Activated T-helper 2 cell treated with anti-CD3 and anti-CD28 coated beads, Interferon-gamma antibody, Interleukin-2, Interleukin-4, amounts not matched to agents 10 μg/mL and 5 μg/mL and 100 μg/mL, durations not matched to agents 14 hours and 24 hours and 36 hours (primary cell): Measurements from ENCODE around the gene SENP5. TPM values are rescaled to one million over a fixed set of nuclear protein-coding genes. Genes with fewer than 3 reads are reported as not detected.

ENCODE experiments used
- DNase-seq: peaks from one replicate; pipeline ENCODE4 v3.0.0; 2021; ENCODE audit warnings: low spot score
- H3K27ac Mint-ChIP-seq: one replicate; pipeline ENCODE4 v1.8.0; 2021; ENCODE audit warnings: mixed read lengths
- H3K27me3 Mint-ChIP-seq: one replicate; pipeline ENCODE4 v1.8.0; 2021; ENCODE audit warnings: low read depth, mixed read lengths
- H3K36me3 Mint-ChIP-seq: one replicate; pipeline ENCODE4 v1.8.0; 2021; ENCODE audit warnings: low read depth, mixed read lengths
- H3K4me1 Mint-ChIP-seq: one replicate; pipeline ENCODE4 v1.8.0; 2021; ENCODE audit warnings: low read depth, mixed read lengths
- H3K4me3 Mint-ChIP-seq: one replicate; pipeline ENCODE4 v1.8.0; 2021; ENCODE audit warnings: low read depth, mild to moderate bottlenecking, moderate library complexity, mixed read lengths
- H3K9me3 Mint-ChIP-seq: one replicate; pipeline ENCODE4 v1.8.0; 2021; ENCODE audit warnings: mixed read lengths
- intact Hi-C: fragments of 100-400 bp; cut with micrococcal nuclease; formaldehyde crosslinking; loops from one replicate; pipeline ENCODE4 v1.15.1; 2023
- total RNA-seq: library from RNA; stranded (reverse); gene quantifications from 2 replicates; pipeline ENCODE4 v1.2.3, GENCODE V29; 2022

The SENP5 gene
- total RNA-seq, 1 donor from 2014 or later = 46.9 TPM

GRCh38 chr3:196901768-196902167, 34.0 kb downstream of the SENP5 start:
- no peak overlapping the region for H3K4me3 Mint-ChIP-seq
- H3K27me3 Mint-ChIP-seq = no peaks in the 10 kb centered on the region
- intact Hi-C loops = no loop called here
- H3K4me1 Mint-ChIP-seq = no peaks in the 10 kb centered on the region
- DNase-seq = no peak
- H3K9me3 Mint-ChIP-seq = no peaks in the 10 kb centered on the region
- peaks cover 57% of the 10 kb centered on the region for H3K36me3 Mint-ChIP-seq
- H3K27ac Mint-ChIP-seq = no peak overlapping the region

DNA sequence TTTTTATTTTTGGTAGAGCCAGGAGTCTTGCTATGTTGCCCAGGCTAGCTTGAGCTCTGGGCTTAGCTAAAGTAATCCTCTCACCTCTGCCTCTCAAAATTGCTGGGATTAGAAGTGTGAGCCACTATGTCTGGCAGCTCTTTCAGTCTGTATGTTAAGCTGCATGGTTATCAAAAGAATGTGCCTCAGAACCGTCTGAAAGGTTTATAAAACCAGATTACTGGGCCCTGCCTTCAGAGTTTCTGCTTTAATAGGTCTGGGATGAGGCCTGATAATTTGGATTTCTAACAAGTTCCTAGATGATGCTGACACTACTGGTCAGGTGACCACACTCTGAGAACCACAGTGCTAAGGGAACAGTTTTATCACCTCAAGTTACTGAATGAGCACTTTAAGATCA, 34.6 kb downstream of the SENP5 start:
- no peaks in the 10 kb centered on the region for H3K9me3 Mint-ChIP-seq
- no peak overlapping the region for H3K27ac Mint-ChIP-seq
- no peaks in the 10 kb centered on the region for H3K4me1 Mint-ChIP-seq
- H3K4me3 Mint-ChIP-seq = no peak overlapping the region
- DNase-seq = no peak
- no peaks in the 10 kb centered on the region for H3K27me3 Mint-ChIP-seq
- intact Hi-C loops = no loop called here
- peaks cover 59% of the 10 kb centered on the region for H3K36me3 Mint-ChIP-seq

GRCh38 chr3:196903740-196904139, 36.0 kb downstream of the SENP5 start:
- H3K27me3 Mint-ChIP-seq = no peaks in the 10 kb centered on the region
- no peak overlapping the region for H3K4me3 Mint-ChIP-seq
- intact Hi-C loops = no loop called here
- DNase-seq = no peak
- no peaks in the 10 kb centered on the region for H3K4me1 Mint-ChIP-seq
- no peaks in the 10 kb centered on the region for H3K9me3 Mint-ChIP-seq
- H3K27ac Mint-ChIP-seq = no peak overlapping the region
- peaks cover 65% of the 10 kb centered on the region for H3K36me3 Mint-ChIP-seq

DNA sequence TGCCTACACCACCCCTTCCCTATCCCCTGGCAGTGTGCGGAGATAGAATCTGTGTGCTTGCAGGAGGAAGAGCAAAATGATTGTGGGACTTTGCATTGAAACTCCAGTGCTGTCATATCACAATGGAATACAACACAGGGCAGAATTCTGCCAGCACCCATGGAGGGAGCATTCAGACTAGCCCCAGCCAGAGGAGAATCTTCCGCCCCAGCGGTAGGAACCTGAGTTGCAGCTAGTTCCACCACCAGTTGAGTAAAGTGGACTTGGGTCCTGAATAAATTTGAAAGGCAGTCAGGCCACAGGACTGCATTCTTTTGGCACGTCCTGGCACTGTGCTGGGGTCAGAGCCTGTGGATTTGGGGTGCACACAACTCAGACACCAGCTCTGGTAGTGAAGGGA, 47.1 kb downstream of the SENP5 start:
- Mint-ChIP-seq H3K27ac (no peak overlapping the region), H3K36me3 (peaks cover 55% of the 10 kb centered on the region), H3K9me3 (peaks cover 8% of the 10 kb centered on the region), H3K4me1 (peaks cover 1% of the 10 kb centered on the region), H3K27me3 (no peaks in the 10 kb centered on the region), H3K4me3 (no peak overlapping the region)
- intact Hi-C loops = no loop called here
- no peak for DNase-seq

DNA sequence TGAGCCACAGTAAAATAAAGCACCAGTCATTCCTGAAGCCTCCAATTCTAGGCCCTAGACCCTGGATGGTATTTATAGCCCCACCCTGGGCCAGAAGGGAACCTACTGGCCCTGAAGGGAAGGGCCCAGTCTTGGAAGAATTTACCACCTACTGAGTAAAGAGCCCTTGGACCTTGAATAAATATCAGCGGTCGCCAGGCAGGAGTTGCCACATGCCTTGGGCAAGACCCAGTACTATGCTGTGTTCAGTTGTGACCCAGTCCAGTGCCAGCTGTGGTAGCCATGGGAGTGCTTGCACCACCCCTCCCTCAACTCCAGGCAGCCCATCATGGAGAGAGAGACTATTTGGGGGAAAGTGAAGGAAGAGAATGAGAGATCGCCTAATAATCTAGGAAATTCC, 47.7 kb downstream of the SENP5 start:
- peaks cover 55% of the 10 kb centered on the region for H3K36me3 Mint-ChIP-seq
- no peaks in the 10 kb centered on the region for H3K27me3 Mint-ChIP-seq
- DNase-seq = no peak
- peaks cover 8% of the 10 kb centered on the region for H3K9me3 Mint-ChIP-seq
- H3K4me3 Mint-ChIP-seq = no peak overlapping the region
- H3K27ac Mint-ChIP-seq = no peak overlapping the region
- intact Hi-C loops = no loop called here
- H3K4me1 Mint-ChIP-seq = peaks cover 1% of the 10 kb centered on the region

DNA sequence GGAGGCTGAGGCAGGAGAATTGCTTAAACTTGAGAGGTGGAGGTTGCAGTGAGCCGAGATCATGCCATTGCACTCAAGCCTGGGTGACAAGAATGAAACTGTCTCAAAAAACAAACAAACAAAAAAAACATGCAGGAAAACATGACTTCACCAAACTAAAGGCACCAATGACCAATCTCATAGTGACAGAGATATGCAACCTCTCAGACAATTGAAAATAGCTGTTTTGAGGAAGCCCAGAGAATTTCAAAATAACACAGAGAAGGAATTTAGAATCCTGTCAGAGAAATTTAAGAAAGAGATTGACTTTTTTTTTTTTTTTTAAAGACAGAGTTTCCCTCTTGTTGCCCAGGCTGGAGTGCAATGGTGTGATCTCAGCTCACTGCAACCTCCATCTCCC, 48.5 kb downstream of the SENP5 start:
- Mint-ChIP-seq H3K4me1 (peaks cover 1% of the 10 kb centered on the region), H3K27me3 (no peaks in the 10 kb centered on the region), H3K9me3 (peaks cover 8% of the 10 kb centered on the region), H3K4me3 (no peak overlapping the region), H3K36me3 (peaks cover 49% of the 10 kb centered on the region), H3K27ac (no peak overlapping the region)
- DNase-seq = no peak
- intact Hi-C loops = no loop called here

- no peak for DNase-seq
- Mint-ChIP-seq H3K27me3 (no peaks in the 10 kb centered on the region), H3K27ac (no peak overlapping the region), H3K9me3 (peaks cover 8% of the 10 kb centered on the region), H3K4me1 (peaks cover 1% of the 10 kb centered on the region), H3K36me3 (peaks cover 49% of the 10 kb centered on the region), H3K4me3 (no peak overlapping the region)
- intact Hi-C loops = no loop called here
Observed at GRCh38 chr3:196916995-196917394, 49.3 kb downstream of the SENP5 start.

- H3K27me3 Mint-ChIP-seq = no peaks in the 10 kb centered on the region
- H3K4me3 Mint-ChIP-seq = no peak overlapping the region
- peaks cover 51% of the 10 kb centered on the region for H3K36me3 Mint-ChIP-seq
- no peak for DNase-seq
- intact Hi-C loops = no loop called here
- no peak overlapping the region for H3K27ac Mint-ChIP-seq
- peaks cover 8% of the 10 kb centered on the region for H3K9me3 Mint-ChIP-seq
- peaks cover 1% of the 10 kb centered on the region for H3K4me1 Mint-ChIP-seq
Observed at GRCh38 chr3:196918968-196919367, 51.2 kb downstream of the SENP5 start.

- Mint-ChIP-seq H3K9me3 (peaks cover 8% of the 10 kb centered on the region), H3K27me3 (no peaks in the 10 kb centered on the region), H3K36me3 (peaks cover 36% of the 10 kb centered on the region), H3K27ac (no peak overlapping the region), H3K4me3 (no peak overlapping the region), H3K4me1 (peaks cover 1% of the 10 kb centered on the region)
- no peak for DNase-seq
- intact Hi-C loops = no loop called here
Observed at GRCh38 chr3:196920733-196921132, 53.0 kb downstream of the SENP5 start.

DNA sequence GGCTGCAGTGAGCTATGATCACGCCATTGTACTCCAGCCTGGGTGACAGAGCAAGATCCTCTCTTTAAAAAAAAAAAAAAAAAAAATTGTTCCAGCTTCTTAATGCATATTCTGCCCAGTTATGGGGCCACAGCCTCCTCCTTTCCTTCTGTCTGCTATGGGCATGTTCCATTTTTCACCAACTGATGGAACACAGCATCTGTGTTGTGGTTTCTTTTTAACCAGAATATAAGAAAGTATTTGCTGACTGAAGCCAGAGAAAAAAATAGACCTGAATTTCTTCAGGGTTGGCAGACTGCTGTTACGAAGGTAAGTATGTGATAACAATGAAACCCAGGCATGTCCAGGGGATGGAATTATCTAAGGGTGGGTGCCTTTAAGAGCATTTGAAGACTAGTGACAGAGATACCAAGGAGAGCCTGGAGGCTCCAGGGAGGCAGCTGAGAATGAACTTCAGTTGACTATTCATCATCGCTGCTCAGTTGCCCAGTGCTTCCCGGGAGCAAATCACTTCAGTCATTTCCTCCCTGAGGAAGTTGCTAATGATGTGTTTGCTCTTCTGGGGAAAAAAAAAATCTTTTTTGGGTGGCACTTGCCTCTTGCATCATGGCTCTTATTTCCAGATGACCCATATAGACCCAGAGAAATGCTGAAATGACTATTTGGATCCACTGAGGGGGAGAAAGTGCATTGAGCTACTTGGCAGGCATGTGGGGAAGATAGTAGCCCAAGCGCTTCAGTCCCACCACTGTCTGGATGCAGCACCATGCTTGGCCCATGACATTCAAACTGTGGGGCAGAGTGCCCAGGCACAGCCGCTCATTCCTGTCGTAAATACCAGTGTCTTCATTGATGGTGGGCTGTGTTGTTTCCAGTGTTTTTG, 60.1 kb downstream of the SENP5 start:
- Mint-ChIP-seq H3K27me3 (no peaks in the 10 kb centered on the region), H3K36me3 (peaks cover 58% of the 10 kb centered on the region), H3K4me1 (no peaks in the 10 kb centered on the region), H3K4me3 (no peak overlapping the region), H3K9me3 (no peaks in the 10 kb centered on the region), H3K27ac (no peak overlapping the region)
- DNase-seq = no peak
- intact Hi-C loops = no loop called here

GRCh38 chr3:196931157-196931556, 63.4 kb downstream of the SENP5 start:
- DNase-seq = no peak
- Mint-ChIP-seq H3K27me3 (no peaks in the 10 kb centered on the region), H3K36me3 (peaks cover 75% of the 10 kb centered on the region), H3K4me3 (no peak overlapping the region), H3K27ac (no peak overlapping the region), H3K9me3 (no peaks in the 10 kb centered on the region), H3K4me1 (no peaks in the 10 kb centered on the region)
- intact Hi-C loops = no loop called here

DNA sequence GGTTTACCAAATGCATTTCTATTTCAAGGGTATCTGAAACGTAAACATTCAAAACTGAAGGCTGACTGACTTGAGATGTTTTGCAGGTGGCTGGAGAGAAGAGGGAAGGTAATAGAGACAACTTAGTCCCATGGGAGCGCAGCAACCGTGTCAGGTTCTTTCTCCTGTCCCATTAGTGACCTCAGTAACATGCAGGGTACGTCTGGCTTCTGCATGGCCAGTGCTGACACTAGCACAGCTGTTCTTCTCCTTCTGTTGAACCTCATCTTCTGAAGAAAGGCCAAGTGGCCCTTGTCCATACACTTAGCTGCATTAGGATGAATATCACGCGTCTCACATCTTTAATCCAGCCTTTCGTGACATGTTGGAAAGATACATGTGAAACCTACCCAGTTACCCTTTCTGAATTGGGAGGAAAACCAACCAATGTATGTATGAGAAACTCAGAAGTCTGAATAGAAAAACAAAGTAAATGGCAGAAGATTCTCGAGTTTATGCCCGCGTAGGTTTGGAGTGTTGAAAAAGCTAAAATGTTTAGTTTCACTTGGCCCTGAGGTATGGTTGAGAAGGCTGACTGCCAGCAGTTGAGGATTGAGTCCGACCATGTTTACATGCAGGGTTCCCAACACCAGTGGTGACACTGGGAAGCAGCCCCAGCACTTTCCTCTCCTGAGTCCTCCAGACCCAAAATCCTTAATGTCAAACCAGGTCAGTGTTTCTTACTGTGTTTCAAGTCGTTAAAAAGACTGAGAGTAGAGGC, 64.3 kb downstream of the SENP5 start:
- intact Hi-C loops = no loop called here
- H3K9me3 Mint-ChIP-seq = no peaks in the 10 kb centered on the region
- no peaks in the 10 kb centered on the region for H3K27me3 Mint-ChIP-seq
- H3K36me3 Mint-ChIP-seq = peaks cover 83% of the 10 kb centered on the region
- no peaks in the 10 kb centered on the region for H3K4me1 Mint-ChIP-seq
- H3K27ac Mint-ChIP-seq = peak overlapping the region; percentile 12
- no peak overlapping the region for H3K4me3 Mint-ChIP-seq
- no peak for DNase-seq

GRCh38 chr3:196932600-196932999, 64.9 kb downstream of the SENP5 start:
- no peak overlapping the region for H3K4me3 Mint-ChIP-seq
- no peaks in the 10 kb centered on the region for H3K4me1 Mint-ChIP-seq
- no peaks in the 10 kb centered on the region for H3K9me3 Mint-ChIP-seq
- peaks cover 88% of the 10 kb centered on the region for H3K36me3 Mint-ChIP-seq
- no peak for DNase-seq
- H3K27me3 Mint-ChIP-seq = no peaks in the 10 kb centered on the region
- intact Hi-C loops = no loop called here
- H3K27ac Mint-ChIP-seq = peak overlapping the region; percentile 12
